H1 (cell line): ENCODE data around the gene UBA5.

Experiments used
- EZH2 ChIP-seq: fragments of 200-600 bp; sonication (generic); IDR thresholded peaks from 2 replicates; pipeline ENCODE4 v1.7.1; 2012; ENCODE audit warnings: low read depth, mild to moderate bottlenecking, moderate library complexity, low read length, inconsistent platforms; ENCODE audit not compliant: severe bottlenecking
- HDAC6 ChIP-seq: IDR thresholded peaks from one replicate; pipeline ENCODE4 v1.7.1; 2012; ENCODE audit warnings: low read depth, mild to moderate bottlenecking, inconsistent platforms, low read length, moderate library complexity
- KDM1A ChIP-seq: fragments of 200-600, 300-600 bp; sonication (generic); IDR thresholded peaks from 2 replicates; pipeline ENCODE4 v1.7.1; 2016; ENCODE audit warnings: mild to moderate bottlenecking, low read length, borderline replicate concordance
- POLR2A ChIP-seq, 2 experiments: IDR thresholded peaks; 1 replicate in 1 of 2; 2 replicates in 1 of 2; pipeline ENCODE4 v1.6.1; 2011; ENCODE audit warnings: low read depth in 2 of 2, low read length in 2 of 2, mild to moderate bottlenecking in 2 of 2; ENCODE audit errors: control extremely low read depth in 1 of 2

GRCh38 chr3:132642539-132642847 lies 17.6 kb upstream of the UBA5 start:
- TF ChIP-seq KDM1A (no peak), EZH2 (no peak), HDAC6 (no peak), POLR2A (IDR thresholded peaks at IDR 0.05; ENCODE audit: control extremely low read depth in 1 of 2, low read depth in 2 of 2, low read length in 2 of 2) (no peak)
